Retinal pigment epithelial cell (primary cell): ENCODE data around the gene USP12.

Experiments
- DNase-seq: peaks from one replicate; pipeline ENCODE4 v3.0.0-alpha.2; 2010; ENCODE audit warnings: low read depth
- H3K4me3 ChIP-seq: 2 replicates; pipeline ENCODE4 v1.5.1; 2011; ENCODE audit warnings: mild to moderate bottlenecking, low read length, control low read depth, moderate library complexity
- TF ChIP-seq, protein P1 (sequence below): conservative IDR thresholded peaks from 2 replicates; pipeline ENCODE4 v1.5.1; 2011; ENCODE audit warnings: low read depth, low read length, control low read depth, inconsistent platforms

USP12 gene

DNA sequence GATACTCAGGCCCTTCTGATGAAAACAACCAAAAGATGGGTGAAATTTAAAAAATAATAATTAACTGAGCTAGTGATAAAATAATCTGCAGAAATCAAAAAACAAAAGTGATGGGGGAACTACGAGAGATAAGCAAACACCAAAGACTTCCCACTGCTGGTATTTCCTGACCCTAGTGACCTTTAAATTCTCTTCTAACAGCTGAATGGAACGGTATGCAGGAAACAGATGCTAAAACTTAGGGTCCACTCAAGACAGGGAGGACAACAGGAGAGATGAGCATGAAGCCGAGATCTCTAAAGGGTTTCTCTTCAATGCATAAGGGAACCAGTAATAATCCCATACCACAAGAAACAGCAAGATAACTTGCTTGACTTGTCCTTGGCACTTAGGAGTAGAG lies 50.8 kb downstream of the USP12 start:
- TF ChIP-seq, protein P1, sequence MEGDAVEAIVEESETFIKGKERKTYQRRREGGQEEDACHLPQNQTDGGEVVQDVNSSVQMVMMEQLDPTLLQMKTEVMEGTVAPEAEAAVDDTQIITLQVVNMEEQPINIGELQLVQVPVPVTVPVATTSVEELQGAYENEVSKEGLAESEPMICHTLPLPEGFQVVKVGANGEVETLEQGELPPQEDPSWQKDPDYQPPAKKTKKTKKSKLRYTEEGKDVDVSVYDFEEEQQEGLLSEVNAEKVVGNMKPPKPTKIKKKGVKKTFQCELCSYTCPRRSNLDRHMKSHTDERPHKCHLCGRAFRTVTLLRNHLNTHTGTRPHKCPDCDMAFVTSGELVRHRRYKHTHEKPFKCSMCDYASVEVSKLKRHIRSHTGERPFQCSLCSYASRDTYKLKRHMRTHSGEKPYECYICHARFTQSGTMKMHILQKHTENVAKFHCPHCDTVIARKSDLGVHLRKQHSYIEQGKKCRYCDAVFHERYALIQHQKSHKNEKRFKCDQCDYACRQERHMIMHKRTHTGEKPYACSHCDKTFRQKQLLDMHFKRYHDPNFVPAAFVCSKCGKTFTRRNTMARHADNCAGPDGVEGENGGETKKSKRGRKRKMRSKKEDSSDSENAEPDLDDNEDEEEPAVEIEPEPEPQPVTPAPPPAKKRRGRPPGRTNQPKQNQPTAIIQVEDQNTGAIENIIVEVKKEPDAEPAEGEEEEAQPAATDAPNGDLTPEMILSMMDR, result no peak
- no peak for DNase-seq
- H3K4me3 ChIP-seq, result no peak overlapping the region

DNA sequence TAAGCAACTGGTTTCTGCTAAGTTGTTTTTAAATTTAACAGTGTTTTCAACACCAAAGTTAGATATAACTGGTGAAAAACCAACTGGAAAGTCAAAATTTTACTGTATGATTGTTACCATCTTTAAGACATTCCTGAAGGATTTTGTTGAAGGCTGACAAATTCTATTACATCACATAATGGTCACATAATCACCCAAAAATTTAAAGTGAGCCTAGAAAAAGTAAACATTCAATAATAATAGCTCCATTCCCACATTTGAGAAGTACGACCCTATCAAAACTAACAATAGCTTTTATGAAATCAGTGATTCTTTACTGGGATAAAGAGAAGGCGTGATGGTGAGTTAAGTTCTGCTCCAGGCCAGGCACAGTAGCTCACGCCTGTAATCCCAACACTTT lies 51.6 kb downstream of the USP12 start:
- H3K4me3 ChIP-seq, result no peak overlapping the region
- DNase-seq, result no peak
- TF ChIP-seq, protein P1, result no peak

DNA sequence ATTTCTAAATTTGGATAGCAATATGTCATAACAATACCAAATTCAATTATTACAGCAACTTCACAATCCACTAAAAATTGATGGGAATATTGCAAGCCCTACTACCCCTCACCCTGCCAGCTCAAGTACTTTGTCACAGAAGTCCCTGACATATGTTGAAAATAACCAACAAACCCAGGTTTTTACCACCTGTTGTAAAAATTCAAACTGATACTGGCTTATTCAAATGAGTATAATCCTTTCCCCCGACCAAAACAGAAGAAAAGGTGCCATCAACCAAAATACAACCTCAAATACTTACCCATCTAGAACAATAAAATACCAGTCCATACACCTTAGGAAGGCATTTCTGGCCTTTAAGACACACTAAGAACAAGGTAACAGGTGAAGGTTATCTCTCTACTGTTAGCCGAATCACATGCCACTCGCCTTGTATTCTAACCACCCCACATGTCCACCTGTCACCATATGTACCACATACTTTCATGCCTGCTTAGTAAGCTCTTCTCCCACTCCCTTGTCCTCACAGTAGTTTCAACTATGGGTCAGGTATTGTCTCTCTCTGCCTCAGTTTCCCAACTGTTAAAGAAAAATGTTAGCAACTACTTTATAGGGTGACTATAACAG lies 53.1 kb downstream of the USP12 start:
- TF ChIP-seq, protein P1, result no peak
- DNase-seq, result no peak
- no peak overlapping the region for H3K4me3 ChIP-seq

DNA sequence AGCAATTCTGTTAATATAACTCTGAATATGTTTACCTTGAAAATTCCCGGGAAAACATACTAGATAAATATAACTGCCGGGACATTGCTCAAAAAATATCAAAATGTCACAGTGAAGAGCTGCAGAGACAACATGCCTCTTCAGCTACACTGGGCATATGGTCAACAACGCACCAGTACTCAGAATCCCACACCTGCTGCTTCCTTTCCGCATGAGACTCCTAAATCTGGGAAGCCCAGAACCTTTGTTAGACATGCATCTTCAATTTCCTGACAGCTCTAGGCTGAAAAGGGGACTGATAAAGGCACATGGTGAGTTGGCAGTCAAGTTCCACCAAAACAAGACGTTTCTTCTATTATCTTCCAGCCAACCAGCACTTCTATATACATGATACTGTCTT lies 53.7 kb downstream of the USP12 start:
- DNase-seq, result no peak
- no peak overlapping the region for H3K4me3 ChIP-seq
- TF ChIP-seq, protein P1, result no peak

DNA sequence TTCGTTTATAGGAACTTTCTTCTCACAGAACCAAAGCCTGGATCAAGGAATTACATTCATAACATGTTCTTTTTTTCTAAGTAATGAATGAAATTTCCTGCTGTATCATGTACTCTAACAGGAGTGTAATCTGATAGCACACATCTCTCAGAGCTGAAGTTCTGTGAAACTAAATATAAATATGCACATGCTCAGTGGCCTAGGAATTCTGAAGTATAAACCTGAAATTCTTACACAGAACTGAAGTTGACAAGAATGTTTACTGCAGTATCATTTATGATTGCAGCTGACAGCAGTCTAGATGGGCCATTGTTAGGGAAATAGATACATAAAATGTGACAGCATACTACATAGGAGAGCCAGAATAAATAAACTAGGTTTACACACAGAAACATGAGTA lies 54.5 kb downstream of the USP12 start:
- no peak overlapping the region for H3K4me3 ChIP-seq
- DNase-seq, result no peak
- TF ChIP-seq, protein P1, result no peak

DNA sequence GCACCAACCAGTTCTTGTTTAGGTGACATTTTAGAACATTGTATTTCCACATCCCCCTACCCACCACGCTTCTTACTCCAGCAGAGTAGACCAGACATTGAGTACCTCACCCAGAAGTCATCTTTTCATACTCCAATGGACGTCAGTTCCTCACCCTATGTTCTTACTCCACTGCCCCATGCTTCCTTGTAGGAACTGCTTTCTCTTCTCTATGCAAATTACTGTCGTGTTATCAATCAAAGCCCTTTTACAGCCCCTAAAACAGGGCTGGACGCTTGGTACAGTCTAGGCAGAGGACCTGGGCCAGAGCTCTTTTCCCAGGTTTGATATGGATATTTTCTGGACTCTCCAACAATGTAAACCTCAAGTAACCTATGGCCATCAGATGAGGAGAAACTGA lies 58.2 kb downstream of the USP12 start:
- no peak overlapping the region for H3K4me3 ChIP-seq
- no peak for DNase-seq
- TF ChIP-seq, protein P1, result no peak

DNA sequence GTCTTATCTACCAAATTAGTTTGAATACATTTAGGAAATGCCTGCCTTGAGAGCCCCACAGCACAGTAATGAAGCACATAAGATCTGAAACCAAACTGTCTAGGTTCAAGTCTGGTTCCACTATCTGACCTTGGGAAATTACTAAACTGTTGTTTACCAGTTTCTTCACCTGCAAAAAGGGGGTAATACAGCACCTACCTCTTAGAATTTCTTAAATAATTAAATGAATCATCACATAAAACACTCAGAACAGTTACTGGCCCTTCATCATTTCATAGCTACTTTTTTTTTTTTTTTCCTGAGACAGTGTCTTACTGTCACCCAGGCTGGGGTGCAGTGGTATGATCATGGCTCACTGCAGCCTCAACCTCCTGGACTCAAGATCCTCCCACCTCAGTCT lies 59.6 kb downstream of the USP12 start:
- no peak overlapping the region for H3K4me3 ChIP-seq
- TF ChIP-seq, protein P1, result no peak
- no peak for DNase-seq
